Liver (tissue), 3 donors: ENCODE measurements around the gene KCTD16.

Experiments
- EGR1 ChIP-seq, 2 donors: IDR thresholded peaks; 2 replicates each; pipeline ENCODE4 v1.6.1; 2016 to 2018; ENCODE audit warnings: antibody characterized with exemption in 2 of 2, low read depth in 2 of 2
- GABPA ChIP-seq, 2 donors: IDR thresholded peaks in 1 of 2; conservative IDR thresholded peaks in 1 of 2; 2 replicates each; pipeline ENCODE4 v1.6.1; 2016; ENCODE audit warnings: antibody characterized with exemption in 2 of 2, mild to moderate bottlenecking in 1 of 2, moderate library complexity in 1 of 2
- HNF4A ChIP-seq, 2 donors: conservative IDR thresholded peaks; 2 replicates each; pipeline ENCODE4 v1.6.1; 2016; ENCODE audit warnings: antibody characterized with exemption in 2 of 2, mild to moderate bottlenecking in 2 of 2
- NR2F2 ChIP-seq: IDR thresholded peaks from 2 replicates; pipeline ENCODE4 v1.6.1; 2016; ENCODE audit warnings: antibody characterized with exemption
- RAD21 ChIP-seq, 2 donors: IDR thresholded peaks; 2 replicates each; pipeline ENCODE4 v1.6.1; 2016; ENCODE audit warnings: antibody characterized with exemption in 2 of 2, mild to moderate bottlenecking in 2 of 2
- RXRA ChIP-seq, 2 donors: IDR thresholded peaks; 2 replicates each; pipeline ENCODE4 v1.6.1; 2017 to 2018; ENCODE audit warnings: antibody characterized with exemption in 2 of 2, mild to moderate bottlenecking in 1 of 2
- SP1 ChIP-seq: IDR thresholded peaks from 2 replicates; pipeline ENCODE4 v1.6.1; 2018; ENCODE audit warnings: antibody characterized with exemption, mild to moderate bottlenecking
- TAF1 ChIP-seq: conservative IDR thresholded peaks from 2 replicates; pipeline ENCODE4 v1.6.1; 2016; ENCODE audit warnings: antibody characterized with exemption, mild to moderate bottlenecking
- YY1 ChIP-seq: IDR thresholded peaks from 2 replicates; pipeline ENCODE4 v1.6.1; 2016; ENCODE audit warnings: antibody characterized with exemption, mild to moderate bottlenecking
- TF ChIP-seq, protein P1 (sequence below): fragments of 150-350 bp; IDR thresholded peaks from 2 replicates; pipeline ENCODE4 v1.5.1; 2017; ENCODE audit warnings: improper control_type of control experiment, low read depth, low read length; ENCODE audit not compliant: missing input control
- TF ChIP-seq, protein P2 (sequence below): IDR thresholded peaks from 2 replicates; pipeline ENCODE4 v1.6.1; 2016; ENCODE audit warnings: antibody characterized with exemption, mild to moderate bottlenecking
- TF ChIP-seq, protein P3 (sequence below): IDR thresholded peaks from 2 replicates; pipeline ENCODE4 v1.6.1; 2016; ENCODE audit warnings: antibody characterized with exemption
- TF ChIP-seq, protein P4 (sequence below): IDR thresholded peaks from 2 replicates; pipeline ENCODE4 v1.6.1; 2016; ENCODE audit warnings: antibody characterized with exemption
- donor health status: healthy.
- donor health status: healthy.

DNA sequence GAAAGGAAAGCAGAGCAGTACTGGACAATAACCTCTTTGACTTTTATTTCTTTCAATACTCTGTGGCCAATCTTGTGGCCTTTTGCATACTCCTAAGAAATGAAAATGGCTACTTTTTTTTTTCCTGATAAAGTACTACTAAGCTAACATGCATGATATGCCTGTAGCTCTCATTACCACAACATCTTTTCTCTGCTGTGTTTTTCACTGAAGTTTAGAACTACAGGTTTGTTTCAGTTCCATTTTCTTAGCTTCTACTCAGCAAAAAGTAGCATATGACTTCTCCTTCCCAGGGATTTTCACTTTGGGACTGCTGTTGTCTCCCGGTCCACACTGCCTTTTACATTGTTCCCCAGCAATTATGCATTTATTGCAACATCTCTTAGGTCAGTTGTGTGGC is 204.0 kb downstream of the KCTD16 start:
- TF ChIP-seq TAF1 (no peak), SP1 (no peak), GABPA (IDR thresholded peaks at IDR 0.05 in 1 of 2, conservative IDR thresholded peaks at IDR 0.05 in 1 of 2) (no peak), YY1 (no peak), HNF4A (conservative IDR thresholded peaks at IDR 0.05) (no peak), EGR1 (IDR thresholded peaks at IDR 0.05; ENCODE audit: low read depth in 2 of 2) (no peak), RAD21 (IDR thresholded peaks at IDR 0.05) (no peak), NR2F2 (no peak), RXRA (IDR thresholded peaks at IDR 0.05) (no peak)
- TF ChIP-seq, protein P1, sequence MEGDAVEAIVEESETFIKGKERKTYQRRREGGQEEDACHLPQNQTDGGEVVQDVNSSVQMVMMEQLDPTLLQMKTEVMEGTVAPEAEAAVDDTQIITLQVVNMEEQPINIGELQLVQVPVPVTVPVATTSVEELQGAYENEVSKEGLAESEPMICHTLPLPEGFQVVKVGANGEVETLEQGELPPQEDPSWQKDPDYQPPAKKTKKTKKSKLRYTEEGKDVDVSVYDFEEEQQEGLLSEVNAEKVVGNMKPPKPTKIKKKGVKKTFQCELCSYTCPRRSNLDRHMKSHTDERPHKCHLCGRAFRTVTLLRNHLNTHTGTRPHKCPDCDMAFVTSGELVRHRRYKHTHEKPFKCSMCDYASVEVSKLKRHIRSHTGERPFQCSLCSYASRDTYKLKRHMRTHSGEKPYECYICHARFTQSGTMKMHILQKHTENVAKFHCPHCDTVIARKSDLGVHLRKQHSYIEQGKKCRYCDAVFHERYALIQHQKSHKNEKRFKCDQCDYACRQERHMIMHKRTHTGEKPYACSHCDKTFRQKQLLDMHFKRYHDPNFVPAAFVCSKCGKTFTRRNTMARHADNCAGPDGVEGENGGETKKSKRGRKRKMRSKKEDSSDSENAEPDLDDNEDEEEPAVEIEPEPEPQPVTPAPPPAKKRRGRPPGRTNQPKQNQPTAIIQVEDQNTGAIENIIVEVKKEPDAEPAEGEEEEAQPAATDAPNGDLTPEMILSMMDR = no peak
- TF ChIP-seq, protein P2, sequence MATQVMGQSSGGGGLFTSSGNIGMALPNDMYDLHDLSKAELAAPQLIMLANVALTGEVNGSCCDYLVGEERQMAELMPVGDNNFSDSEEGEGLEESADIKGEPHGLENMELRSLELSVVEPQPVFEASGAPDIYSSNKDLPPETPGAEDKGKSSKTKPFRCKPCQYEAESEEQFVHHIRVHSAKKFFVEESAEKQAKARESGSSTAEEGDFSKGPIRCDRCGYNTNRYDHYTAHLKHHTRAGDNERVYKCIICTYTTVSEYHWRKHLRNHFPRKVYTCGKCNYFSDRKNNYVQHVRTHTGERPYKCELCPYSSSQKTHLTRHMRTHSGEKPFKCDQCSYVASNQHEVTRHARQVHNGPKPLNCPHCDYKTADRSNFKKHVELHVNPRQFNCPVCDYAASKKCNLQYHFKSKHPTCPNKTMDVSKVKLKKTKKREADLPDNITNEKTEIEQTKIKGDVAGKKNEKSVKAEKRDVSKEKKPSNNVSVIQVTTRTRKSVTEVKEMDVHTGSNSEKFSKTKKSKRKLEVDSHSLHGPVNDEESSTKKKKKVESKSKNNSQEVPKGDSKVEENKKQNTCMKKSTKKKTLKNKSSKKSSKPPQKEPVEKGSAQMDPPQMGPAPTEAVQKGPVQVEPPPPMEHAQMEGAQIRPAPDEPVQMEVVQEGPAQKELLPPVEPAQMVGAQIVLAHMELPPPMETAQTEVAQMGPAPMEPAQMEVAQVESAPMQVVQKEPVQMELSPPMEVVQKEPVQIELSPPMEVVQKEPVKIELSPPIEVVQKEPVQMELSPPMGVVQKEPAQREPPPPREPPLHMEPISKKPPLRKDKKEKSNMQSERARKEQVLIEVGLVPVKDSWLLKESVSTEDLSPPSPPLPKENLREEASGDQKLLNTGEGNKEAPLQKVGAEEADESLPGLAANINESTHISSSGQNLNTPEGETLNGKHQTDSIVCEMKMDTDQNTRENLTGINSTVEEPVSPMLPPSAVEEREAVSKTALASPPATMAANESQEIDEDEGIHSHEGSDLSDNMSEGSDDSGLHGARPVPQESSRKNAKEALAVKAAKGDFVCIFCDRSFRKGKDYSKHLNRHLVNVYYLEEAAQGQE = no peak
- TF ChIP-seq, protein P3, sequence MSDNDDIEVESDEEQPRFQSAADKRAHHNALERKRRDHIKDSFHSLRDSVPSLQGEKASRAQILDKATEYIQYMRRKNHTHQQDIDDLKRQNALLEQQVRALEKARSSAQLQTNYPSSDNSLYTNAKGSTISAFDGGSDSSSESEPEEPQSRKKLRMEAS = no peak
- TF ChIP-seq, protein P4, sequence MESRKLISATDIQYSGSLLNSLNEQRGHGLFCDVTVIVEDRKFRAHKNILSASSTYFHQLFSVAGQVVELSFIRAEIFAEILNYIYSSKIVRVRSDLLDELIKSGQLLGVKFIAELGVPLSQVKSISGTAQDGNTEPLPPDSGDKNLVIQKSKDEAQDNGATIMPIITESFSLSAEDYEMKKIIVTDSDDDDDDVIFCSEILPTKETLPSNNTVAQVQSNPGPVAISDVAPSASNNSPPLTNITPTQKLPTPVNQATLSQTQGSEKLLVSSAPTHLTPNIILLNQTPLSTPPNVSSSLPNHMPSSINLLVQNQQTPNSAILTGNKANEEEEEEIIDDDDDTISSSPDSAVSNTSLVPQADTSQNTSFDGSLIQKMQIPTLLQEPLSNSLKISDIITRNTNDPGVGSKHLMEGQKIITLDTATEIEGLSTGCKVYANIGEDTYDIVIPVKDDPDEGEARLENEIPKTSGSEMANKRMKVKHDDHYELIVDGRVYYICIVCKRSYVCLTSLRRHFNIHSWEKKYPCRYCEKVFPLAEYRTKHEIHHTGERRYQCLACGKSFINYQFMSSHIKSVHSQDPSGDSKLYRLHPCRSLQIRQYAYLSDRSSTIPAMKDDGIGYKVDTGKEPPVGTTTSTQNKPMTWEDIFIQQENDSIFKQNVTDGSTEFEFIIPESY = no peak
